Prostate gland (tissue), 2 donors: Measurements from ENCODE around the gene BTBD9.

ENCODE experiments used
- CTCF ChIP-seq, 4 experiments: fragments of 200-600 bp in 2 of 4; fragments of 450-650 bp in 2 of 4; sonication (generic) in 2 of 4; IDR thresholded peaks; 1 replicate in 3 of 4; 2 replicates in 1 of 4; pipeline ENCODE4 v1.5.1; 2016 to 2019; ENCODE audit warnings: antibody characterized with exemption in 4 of 4, mild to moderate bottlenecking in 2 of 4, moderate library complexity in 2 of 4
- POLR2A ChIP-seq: fragments of 450-650 bp; IDR thresholded peaks from one replicate; pipeline ENCODE4 v1.6.1; 2016; ENCODE audit warnings: antibody characterized with exemption, mild to moderate bottlenecking
- POLR2AphosphoS5 ChIP-seq: sonication (generic); formaldehyde crosslinking; IDR thresholded peaks from one replicate; pipeline ENCODE4 v1.6.1; 2017; ENCODE audit warnings: antibody characterized with exemption

GRCh38 chr6:38195113-38195635 is 444.6 kb downstream of the BTBD9 start:
- no peak for TF ChIP-seq CTCF (IDR thresholded peaks at IDR 0.05)
- no peak for TF ChIP-seq POLR2A
- no peak for TF ChIP-seq POLR2AphosphoS5
